Activated naive CD4-positive, alpha-beta T cell treated with anti-CD3 and anti-CD28 coated beads, Interleukin-2, amount 50 U/mL, for 72 hours (primary cell): Measurements from ENCODE around the gene CDC42EP1. TPM values are rescaled to one million over a fixed set of nuclear protein-coding genes. Genes with fewer than 3 reads are reported as not detected.
A peak's percentile ranks its signal among the peaks of the same experiment; 100 is the strongest.

ENCODE experiments used
- ATAC-seq, 2 donors: fragments of 150-1000 bp; cut with Tn5 transposase; 2 replicates each; pipeline ENCODE4 v1.10.0; 2021; ENCODE audit warnings: mild to moderate bottlenecking in 2 of 2, moderate library complexity in 2 of 2
- DNase-seq, 2 donors: peaks; one replicate each; pipeline ENCODE4 v3.0.0; 2021 to 2022; ENCODE audit warnings: low spot score in 2 of 2
- H3K27ac Mint-ChIP-seq, 2 donors: one replicate each; pipeline ENCODE4 v1.8.0; 2022; ENCODE audit warnings: mild to moderate bottlenecking in 2 of 2, mixed read lengths in 2 of 2
- H3K36me3 Mint-ChIP-seq, 2 donors: one replicate each; pipeline ENCODE4 v1.8.0; 2022; ENCODE audit warnings: mixed read lengths in 2 of 2
- H3K9me3 Mint-ChIP-seq, 2 donors: one replicate each; pipeline ENCODE4 v1.8.0; 2022; ENCODE audit warnings: mixed read lengths in 2 of 2
- total RNA-seq, 2 donors: library from RNA; stranded (reverse); gene quantifications; one replicate each; pipeline ENCODE4 v1.2.3, GENCODE V29; 2022

Gene CDC42EP1
- 1 to 10 TPM in 1 of 2 donors, under 1 TPM in 1; 0.09 to 1.9 TPM for total RNA-seq

DNA sequence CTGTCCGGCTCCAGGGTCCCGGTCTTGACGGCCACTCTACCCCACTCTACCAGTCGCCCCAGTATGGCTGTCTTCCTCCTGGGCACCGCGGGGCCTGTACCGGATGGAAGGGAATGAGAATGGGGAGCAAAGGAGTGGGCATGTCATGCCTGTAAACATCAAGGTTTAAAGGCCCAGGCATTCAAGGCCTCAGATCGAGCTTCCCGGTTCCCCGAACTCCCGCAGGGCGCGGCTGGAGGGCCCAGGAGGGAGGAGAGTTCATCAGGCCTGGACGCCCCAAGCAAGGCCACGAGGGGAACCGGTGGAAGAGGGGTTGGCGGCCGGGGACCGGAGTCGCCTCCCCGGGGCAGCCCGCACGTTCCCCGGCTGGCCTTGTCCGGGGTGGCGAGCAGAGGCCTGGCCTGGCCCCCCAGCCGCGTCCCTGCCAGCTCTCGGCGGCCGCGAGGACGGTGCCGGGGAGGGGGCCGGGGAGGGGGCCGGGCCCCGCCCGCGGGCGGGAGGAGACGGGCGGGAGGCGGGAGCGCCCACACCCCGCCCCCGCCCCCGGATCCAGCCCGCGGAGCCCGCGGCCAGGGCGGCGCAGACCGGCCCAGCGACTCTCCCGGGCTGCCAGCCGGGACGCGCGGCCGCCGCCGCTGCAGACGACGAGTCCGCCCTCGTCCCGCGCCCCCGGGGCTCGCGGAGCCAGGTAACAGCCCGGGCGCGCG lies at the start of gene CDC42EP1:
TSS of gene CDC42EP1 (plus strand) at position 580 of the 707 bp plus-strand sequence. CDS start 5,870 bp downstream, outside the sequence.
- ATAC-seq (peak in 1 of 2 donors; percentile 31), DNase-seq (no peak)
- H3K27ac Mint-ChIP-seq: no peak within 1 kb of the TSS
- H3K36me3 Mint-ChIP-seq: peaks cover 0 to 8% of the 10 kb centered on the region in 2 donors
- no peaks in the 10 kb centered on the region for H3K9me3 Mint-ChIP-seq

DNA sequence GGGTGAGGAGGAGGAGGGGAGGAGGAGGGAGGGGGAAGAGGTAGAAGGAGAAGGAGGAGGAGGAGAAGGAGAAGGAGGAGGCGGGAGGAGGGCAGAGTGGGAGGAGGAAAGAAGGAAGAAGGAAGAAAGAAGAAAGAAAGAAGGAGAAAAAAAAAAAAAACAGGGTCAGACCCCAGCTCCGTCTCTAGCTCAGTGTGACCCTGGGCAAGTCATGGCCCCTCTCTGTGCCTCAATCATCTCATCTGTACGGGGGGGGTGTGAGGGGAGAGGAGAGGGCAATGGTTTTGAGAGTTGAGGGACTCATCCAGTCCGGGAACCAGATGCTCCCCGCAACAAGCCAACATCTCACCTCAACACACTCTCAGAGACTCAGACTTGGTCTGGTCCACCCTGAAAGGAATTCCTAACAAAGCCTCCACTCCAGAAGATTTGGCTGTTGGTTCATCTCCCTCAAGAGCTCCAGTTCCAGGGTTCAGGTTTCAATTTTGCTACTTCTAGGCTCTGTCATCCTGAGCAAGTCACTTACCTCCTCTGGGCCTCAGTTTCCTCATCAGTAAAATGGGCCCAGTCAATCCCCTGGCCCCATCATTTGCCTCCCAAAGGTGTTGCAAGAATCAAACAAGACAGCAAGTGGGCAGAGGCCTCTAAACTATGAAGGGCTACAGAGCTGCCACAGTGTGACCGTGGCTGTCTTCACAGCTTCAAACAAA lies 48.7 kb upstream of the CDC42EP1 start:
- Mint-ChIP-seq H3K27ac (peak overlapping the region in 1 of 2 donors; percentile 22), H3K9me3 (no peaks in the 10 kb centered on the region), H3K36me3 (no peaks in the 10 kb centered on the region)
- ATAC-seq (no peak), DNase-seq (no peak)

DNA sequence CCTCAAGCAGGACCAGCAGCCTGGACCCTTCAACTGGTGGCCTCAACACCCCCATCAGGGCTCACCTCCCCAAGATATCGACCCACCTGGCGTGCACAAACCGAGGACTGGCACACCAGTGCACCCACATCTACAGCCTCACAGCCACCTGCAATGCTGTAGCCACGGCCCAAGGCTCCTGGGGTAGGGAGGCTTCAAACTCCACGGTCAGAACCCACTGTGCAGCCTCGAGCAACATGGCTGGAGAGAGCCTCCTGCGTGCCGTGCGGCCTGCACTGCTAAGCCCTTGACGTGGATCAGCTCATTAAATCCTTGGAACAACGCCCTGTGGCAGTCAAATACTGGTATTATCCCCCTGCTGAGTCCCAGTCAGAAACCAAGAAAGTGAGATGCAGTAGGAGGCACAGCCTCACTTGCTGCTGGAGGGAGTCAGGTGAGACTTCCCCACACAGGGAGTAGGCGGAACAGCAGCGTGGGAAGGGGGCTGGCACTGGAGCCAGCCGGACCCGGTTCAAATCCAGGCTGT lies 45.7 kb upstream of the CDC42EP1 start:
- H3K9me3 Mint-ChIP-seq: no peaks in the 10 kb centered on the region
- peaks cover 0 to 4% of the 10 kb centered on the region in 2 donors for H3K36me3 Mint-ChIP-seq
- no peak for ATAC-seq
- no peak for DNase-seq
- no peak overlapping the region for H3K27ac Mint-ChIP-seq

GRCh38 chr22:37515901-37516300 lies 44.4 kb upstream of the CDC42EP1 start:
- ATAC-seq (no peak), DNase-seq (no peak)
- H3K9me3 Mint-ChIP-seq: no peaks in the 10 kb centered on the region
- H3K36me3 Mint-ChIP-seq: peaks cover 0 to 4% of the 10 kb centered on the region in 2 donors
- H3K27ac Mint-ChIP-seq: no peak overlapping the region

- ATAC-seq: no peak
- no peaks in the 10 kb centered on the region for H3K9me3 Mint-ChIP-seq
These were observed 43.8 kb upstream of the CDC42EP1 start for GRCh38 chr22:37516456-37516855.

DNA sequence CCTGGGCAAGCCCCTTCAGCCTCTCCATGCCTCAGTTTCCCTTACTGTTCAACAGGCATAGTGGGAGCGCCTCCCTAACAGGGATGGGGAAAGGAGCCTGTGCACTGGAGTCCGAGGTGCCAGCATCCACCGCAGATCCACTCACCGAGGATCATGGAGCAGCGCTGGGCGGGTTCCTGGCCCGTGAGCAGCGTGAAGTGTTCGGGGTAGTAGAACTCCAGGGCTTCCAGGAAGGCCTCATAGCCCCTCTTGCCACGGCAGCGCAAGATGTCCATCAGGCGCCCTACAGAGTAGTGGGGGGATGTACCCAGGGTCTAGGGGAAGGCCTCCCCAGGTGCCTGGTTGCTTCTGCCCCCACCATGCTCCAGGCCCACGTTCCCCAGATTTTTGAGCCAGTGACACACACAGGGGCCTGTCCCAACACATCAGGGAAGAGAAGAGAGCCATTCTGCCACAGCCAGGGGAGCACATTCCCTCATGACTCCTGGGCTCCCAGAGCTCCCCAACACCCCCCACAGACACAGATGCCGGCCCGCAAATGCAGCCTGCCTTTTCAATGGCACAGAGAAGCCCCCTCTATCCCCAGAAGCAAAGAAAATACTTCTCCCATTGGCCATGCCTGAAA lies 42.3 kb upstream of the CDC42EP1 start:
- ATAC-seq (no peak), DNase-seq (no peak)
- Mint-ChIP-seq H3K9me3 (no peaks in the 10 kb centered on the region), H3K36me3 (peaks cover 0 to 4% of the 10 kb centered on the region in 2 donors), H3K27ac (no peak overlapping the region)

More at GRCh38 chr22:37516456-37516855, 43.8 kb upstream of the CDC42EP1 start:
- no peak for DNase-seq
- Mint-ChIP-seq H3K36me3 (peaks cover 0 to 4% of the 10 kb centered on the region in 2 donors), H3K27ac (no peak overlapping the region)

GRCh38 chr22:37518509-37519267 lies 41.6 kb upstream of the CDC42EP1 start:
- DNase-seq (no peak), ATAC-seq (peak in 1 of 2 donors; percentile 29)
- H3K27ac Mint-ChIP-seq: no peak overlapping the region
- peaks cover 0 to 4% of the 10 kb centered on the region in 2 donors for H3K36me3 Mint-ChIP-seq
- H3K9me3 Mint-ChIP-seq: no peaks in the 10 kb centered on the region

GRCh38 chr22:37519268-37520195 lies 40.7 kb upstream of the CDC42EP1 start, which contains the start of gene CARD10:
Gene CARD10, minus strand, starts transcription at chr22:37519415. Its CDS starts 215 bp downstream, at chr22:37519200.
- no peak for DNase-seq
- ATAC-seq: peak; percentile 50 to 74
- no peaks in the 10 kb centered on the region for H3K9me3 Mint-ChIP-seq
- H3K27ac Mint-ChIP-seq: no peak within 1 kb of the TSS
- peaks cover 0 to 4% of the 10 kb centered on the region in 2 donors for H3K36me3 Mint-ChIP-seq

- Mint-ChIP-seq H3K27ac (no peak overlapping the region), H3K9me3 (no peaks in the 10 kb centered on the region), H3K36me3 (peaks cover 0 to 4% of the 10 kb centered on the region in 2 donors)
- DNase-seq (no peak), ATAC-seq (no peak)
These were observed 39.5 kb upstream of the CDC42EP1 start for GRCh38 chr22:37520776-37521191.

DNA sequence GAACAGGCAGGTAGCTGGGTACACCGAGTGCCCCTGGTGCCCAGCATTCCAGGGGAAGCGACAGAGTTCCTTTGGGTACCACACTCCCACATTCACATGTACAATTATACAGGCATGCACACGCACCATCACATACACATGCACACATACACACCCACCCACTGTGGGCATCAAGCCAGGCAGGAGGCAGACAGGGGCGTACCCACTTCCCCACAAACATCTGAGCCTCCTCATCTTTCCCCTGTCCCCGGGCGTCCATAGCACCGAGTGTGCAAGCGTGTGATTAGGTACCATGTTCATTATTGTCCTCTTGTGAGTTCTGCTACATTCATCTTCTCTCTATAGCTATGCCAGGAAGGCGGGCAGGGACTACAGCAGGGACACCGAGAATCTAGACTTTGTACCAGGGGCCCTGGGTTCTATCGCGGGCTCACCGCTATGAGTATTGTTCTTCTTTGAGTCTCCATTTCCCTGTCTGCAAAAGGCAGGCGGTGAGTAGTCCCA lies 39.0 kb upstream of the CDC42EP1 start:
- DNase-seq (no peak), ATAC-seq (no peak)
- Mint-ChIP-seq H3K36me3 (peaks cover 0 to 4% of the 10 kb centered on the region in 2 donors), H3K9me3 (no peaks in the 10 kb centered on the region), H3K27ac (no peak overlapping the region)

DNA sequence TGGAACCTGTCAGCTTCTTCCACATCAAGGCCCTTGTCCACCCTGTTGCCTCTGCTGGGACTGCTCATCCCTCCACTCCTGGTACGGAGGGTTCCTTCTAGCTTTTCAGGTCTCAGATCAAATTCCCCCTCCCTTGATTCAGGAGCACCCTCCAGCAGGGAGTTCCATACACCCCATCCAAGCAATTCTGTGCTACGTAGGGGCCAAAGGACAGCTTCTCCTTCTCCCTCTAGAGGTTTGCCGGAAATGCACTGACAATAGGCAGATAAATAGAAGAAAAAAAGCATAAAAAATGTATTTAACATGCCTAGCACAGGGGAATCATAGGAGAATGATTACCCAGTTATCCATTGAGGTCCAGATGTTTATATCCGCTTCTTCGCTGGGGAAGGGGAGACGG lies 37.8 kb upstream of the CDC42EP1 start:
- DNase-seq (no peak), ATAC-seq (no peak)
- Mint-ChIP-seq H3K36me3 (peaks cover 0 to 4% of the 10 kb centered on the region in 2 donors), H3K27ac (no peak overlapping the region), H3K9me3 (no peaks in the 10 kb centered on the region)

GRCh38 chr22:37525073-37525745 lies 35.1 kb upstream of the CDC42EP1 start:
- Mint-ChIP-seq H3K9me3 (no peaks in the 10 kb centered on the region), H3K27ac (no peak overlapping the region), H3K36me3 (no peaks in the 10 kb centered on the region)
- peak in 1 of 2 donors; percentile 31 for ATAC-seq
- DNase-seq: no peak

- no peaks in the 10 kb centered on the region for H3K9me3 Mint-ChIP-seq
- no peaks in the 10 kb centered on the region for H3K36me3 Mint-ChIP-seq
- no peak for DNase-seq
- H3K27ac Mint-ChIP-seq: no peak overlapping the region
- no peak for ATAC-seq
These were observed 34.4 kb upstream of the CDC42EP1 start for GRCh38 chr22:37525746-37526350.

GRCh38 chr22:37526376-37526775 lies 33.9 kb upstream of the CDC42EP1 start:
- Mint-ChIP-seq H3K36me3 (no peaks in the 10 kb centered on the region), H3K27ac (no peak overlapping the region), H3K9me3 (no peaks in the 10 kb centered on the region)
- no peak for ATAC-seq
- no peak for DNase-seq
